Measurements from ENCODE around the gene IDH3B. TPM values are rescaled to one million over a fixed set of nuclear protein-coding genes. Genes with fewer than 3 reads are reported as not detected.

IDH3B gene
- total RNA-seq, 1 experiment from 2014 or later = 135 TPM

- Histone ChIP-seq H3K27me3 (ENCODE audit: control insufficient read depth, insufficient read depth, low read length) (peaks cover 17% of the 10 kb centered on the region), H3K27ac (ENCODE audit: low read length) (no peak overlapping the region), H3K36me3 (ENCODE audit: control insufficient read depth, insufficient read depth, low read length) (no peaks in the 10 kb centered on the region), H3K4me3 (ENCODE audit: low read depth in 2 of 2, low read length in 2 of 2) (no peak overlapping the region), H3K9me3 (ENCODE audit: control insufficient read depth, insufficient read depth, low read depth, low read length) (no peaks in the 10 kb centered on the region), H3K4me1 (ENCODE audit: control insufficient read depth, insufficient read depth, low read length) (no peaks in the 10 kb centered on the region)
- ChIA-PET CTCF (no interaction called here), POLR2A (no interaction called here)
- intact Hi-C loops (cut with micrococcal nuclease; ENCODE audit: unreplicated experiment) = no loop called here
- in situ Hi-C loops (cut with HindIII; ENCODE audit: low pct_unique_long_range_greater_than_20kb, low sequenced_read_pairs) = no loop called here
- no peak for ATAC-seq
- BruUV-seq (replicated peaks) = no TSS peak
- TF ChIP-seq SIN3A (IDR thresholded peaks at IDR 0.05; ENCODE audit: borderline replicate concordance, insufficient read depth, low read depth, low read length) = no peak
- no peak for TF ChIP-seq REST (IDR thresholded peaks at IDR 0.05; ENCODE audit: insufficient read depth in 1 of 2, low read depth in 2 of 2, low read length in 1 of 2)
- TF ChIP-seq TCF7L2 (IDR thresholded peaks at IDR 0.05; ENCODE audit: low read depth, low read length) = no peak
- TF ChIP-seq CTCF (IDR thresholded peaks at IDR 0.05) = no peak
- no peak for TF ChIP-seq POLR2AphosphoS5 (IDR thresholded peaks at IDR 0.05; ENCODE audit: low read depth, low read length)
- DNase-seq (ENCODE audit: low read depth, low spot score) = no peak
These were observed 52.9 kb downstream of the IDH3B start for GRCh38 chr20:2610941-2611720.

- ATAC-seq = no peak
- intact Hi-C loops (cut with micrococcal nuclease; ENCODE audit: unreplicated experiment) = no loop called here
These were observed 53.7 kb downstream of the IDH3B start for GRCh38 chr20:2610326-2610725.

More at GRCh38 chr20:2610326-2610725, 53.7 kb downstream of the IDH3B start:
- TF ChIP-seq POLR2AphosphoS5 (IDR thresholded peaks at IDR 0.05; ENCODE audit: low read depth, low read length) (no peak), CTCF (IDR thresholded peaks at IDR 0.05) (no peak), TCF7L2 (IDR thresholded peaks at IDR 0.05; ENCODE audit: low read depth, low read length) (no peak), SIN3A (IDR thresholded peaks at IDR 0.05; ENCODE audit: borderline replicate concordance, insufficient read depth, low read depth, low read length) (no peak), REST (IDR thresholded peaks at IDR 0.05; ENCODE audit: insufficient read depth in 1 of 2, low read depth in 2 of 2, low read length in 1 of 2) (no peak)
- ChIA-PET POLR2A (no interaction called here), CTCF (no interaction called here)
- Histone ChIP-seq H3K27ac (ENCODE audit: low read length) (no peak overlapping the region), H3K36me3 (ENCODE audit: control insufficient read depth, insufficient read depth, low read length) (no peaks in the 10 kb centered on the region), H3K4me3 (ENCODE audit: low read depth in 2 of 2, low read length in 2 of 2) (no peak overlapping the region), H3K4me1 (ENCODE audit: control insufficient read depth, insufficient read depth, low read length) (no peaks in the 10 kb centered on the region), H3K9me3 (ENCODE audit: control insufficient read depth, insufficient read depth, low read depth, low read length) (no peaks in the 10 kb centered on the region), H3K27me3 (ENCODE audit: control insufficient read depth, insufficient read depth, low read length) (peaks cover 14% of the 10 kb centered on the region)
- in situ Hi-C loops (cut with HindIII; ENCODE audit: low pct_unique_long_range_greater_than_20kb, low sequenced_read_pairs) = no loop called here
- DNase-seq (ENCODE audit: low read depth, low spot score) = no peak
- BruUV-seq (replicated peaks) = no TSS peak

All from Panc1 (cell line).